Thoracic aorta (tissue), 2 donors: ENCODE measurements around the gene SLC39A3. TPM values are rescaled to one million over a fixed set of nuclear protein-coding genes. Genes with fewer than 3 reads are reported as not detected.

ENCODE experiments used
- ATAC-seq: fragments of 150-250 bp; one replicate; pipeline ENCODE4 v1.8.0; 2017; ENCODE audit warnings: low read depth; ENCODE audit not compliant: insufficient number of reproducible peaks, low FRiP score
- DNase-seq: peaks from one replicate; pipeline ENCODE4 v3.0.0-alpha.2; 2020; ENCODE audit warnings: low spot score
- H3K27ac ChIP-seq, 2 donors: fragments of 200-600 bp; sonication (generic); 1 replicate in 1 of 2; 2 replicates in 1 of 2; pipeline ENCODE4 v1.5.1; 2016; ENCODE audit warnings: mild to moderate bottlenecking in 2 of 2, moderate library complexity in 2 of 2
- H3K27me3 ChIP-seq: fragments of 200-600 bp; sonication (generic); replicated peaks from 2 replicates; pipeline ENCODE4 v1.6.0; 2016; ENCODE audit warnings: mild to moderate bottlenecking; ENCODE audit not compliant: insufficient read depth
- H3K36me3 ChIP-seq: fragments of 200-600 bp; sonication (generic); one replicate; pipeline ENCODE4 v1.5.1; 2016
- H3K4me1 ChIP-seq, 2 donors: fragments of 200-600 bp; sonication (generic); 1 replicate in 1 of 2; 2 replicates in 1 of 2; pipeline versions ENCODE4 v1.5.1 to v1.6.0; 2016; ENCODE audit warnings: low read depth in 2 of 2, mild to moderate bottlenecking in 1 of 2; ENCODE audit not compliant: control insufficient read depth in 1 of 2
- H3K4me3 ChIP-seq: fragments of 200-600 bp; sonication (generic); 2 replicates; pipeline ENCODE4 v1.5.1; 2016; ENCODE audit warnings: mild to moderate bottlenecking
- H3K9me3 ChIP-seq: fragments of 200-600 bp; sonication (generic); 2 replicates; pipeline ENCODE4 v1.5.1; 2016
- total RNA-seq, 2 donors: library from RNA; depleted of rRNA; stranded (reverse); fragments of >200 nt; gene quantifications; one replicate each; pipeline versions ENCODE4 v1.1.0 to v1.2.3, GENCODE V29; 2016
- TF ChIP-seq, protein P1 (sequence below): fragments of 200-600 bp; sonication (generic); IDR thresholded peaks from one replicate; pipeline ENCODE4 v1.5.1; 2019; ENCODE audit warnings: antibody characterized with exemption

Gene SLC39A3
- total RNA-seq, 2 donors from 2014 or later, result 26.6 to 37.6 TPM

DNA sequence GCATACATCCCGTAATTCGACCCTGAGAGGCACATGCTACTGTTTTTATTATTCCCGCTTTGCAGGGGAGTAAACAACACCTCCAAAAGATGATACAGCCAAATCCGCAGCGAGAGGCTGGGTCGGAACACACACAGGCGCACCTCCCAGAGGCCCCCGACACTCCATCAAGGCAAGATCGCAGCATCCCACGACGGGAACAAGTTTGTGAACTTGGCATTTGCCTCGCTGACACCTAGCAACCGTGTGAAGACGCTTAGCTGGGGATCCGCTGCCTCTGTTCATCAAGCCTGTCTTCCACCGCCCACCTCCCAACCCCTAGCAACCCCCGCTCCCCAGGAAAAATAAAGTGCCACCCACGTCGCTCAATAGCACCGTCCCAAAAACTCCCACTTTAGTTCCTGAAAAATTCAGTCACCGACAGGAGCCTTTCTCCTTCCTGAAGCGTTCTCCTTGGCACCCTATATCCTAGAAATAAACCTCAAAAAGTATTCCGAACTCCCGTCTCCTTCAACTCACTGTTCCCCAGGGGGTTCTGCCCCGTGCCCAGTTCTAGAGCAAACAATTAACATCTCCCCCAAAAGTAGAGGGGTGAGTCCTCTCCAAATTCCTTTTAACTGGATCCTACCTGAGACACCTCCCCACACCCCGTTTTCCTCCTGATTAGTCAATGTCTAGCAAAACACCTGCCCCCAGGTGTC is 39.0 kb downstream of the SLC39A3 start:
- Histone ChIP-seq H3K4me3 (no peak overlapping the region), H3K27ac (no peak overlapping the region), H3K9me3 (no peaks in the 10 kb centered on the region), H3K4me1 (peaks cover 0 to 10% of the 10 kb centered on the region in 2 donors), H3K27me3 (no peaks in the 10 kb centered on the region), H3K36me3 (no peaks in the 10 kb centered on the region)
- TF ChIP-seq, protein P1, sequence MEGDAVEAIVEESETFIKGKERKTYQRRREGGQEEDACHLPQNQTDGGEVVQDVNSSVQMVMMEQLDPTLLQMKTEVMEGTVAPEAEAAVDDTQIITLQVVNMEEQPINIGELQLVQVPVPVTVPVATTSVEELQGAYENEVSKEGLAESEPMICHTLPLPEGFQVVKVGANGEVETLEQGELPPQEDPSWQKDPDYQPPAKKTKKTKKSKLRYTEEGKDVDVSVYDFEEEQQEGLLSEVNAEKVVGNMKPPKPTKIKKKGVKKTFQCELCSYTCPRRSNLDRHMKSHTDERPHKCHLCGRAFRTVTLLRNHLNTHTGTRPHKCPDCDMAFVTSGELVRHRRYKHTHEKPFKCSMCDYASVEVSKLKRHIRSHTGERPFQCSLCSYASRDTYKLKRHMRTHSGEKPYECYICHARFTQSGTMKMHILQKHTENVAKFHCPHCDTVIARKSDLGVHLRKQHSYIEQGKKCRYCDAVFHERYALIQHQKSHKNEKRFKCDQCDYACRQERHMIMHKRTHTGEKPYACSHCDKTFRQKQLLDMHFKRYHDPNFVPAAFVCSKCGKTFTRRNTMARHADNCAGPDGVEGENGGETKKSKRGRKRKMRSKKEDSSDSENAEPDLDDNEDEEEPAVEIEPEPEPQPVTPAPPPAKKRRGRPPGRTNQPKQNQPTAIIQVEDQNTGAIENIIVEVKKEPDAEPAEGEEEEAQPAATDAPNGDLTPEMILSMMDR, result no peak
- no peak for DNase-seq
- no peak for ATAC-seq

DNA sequence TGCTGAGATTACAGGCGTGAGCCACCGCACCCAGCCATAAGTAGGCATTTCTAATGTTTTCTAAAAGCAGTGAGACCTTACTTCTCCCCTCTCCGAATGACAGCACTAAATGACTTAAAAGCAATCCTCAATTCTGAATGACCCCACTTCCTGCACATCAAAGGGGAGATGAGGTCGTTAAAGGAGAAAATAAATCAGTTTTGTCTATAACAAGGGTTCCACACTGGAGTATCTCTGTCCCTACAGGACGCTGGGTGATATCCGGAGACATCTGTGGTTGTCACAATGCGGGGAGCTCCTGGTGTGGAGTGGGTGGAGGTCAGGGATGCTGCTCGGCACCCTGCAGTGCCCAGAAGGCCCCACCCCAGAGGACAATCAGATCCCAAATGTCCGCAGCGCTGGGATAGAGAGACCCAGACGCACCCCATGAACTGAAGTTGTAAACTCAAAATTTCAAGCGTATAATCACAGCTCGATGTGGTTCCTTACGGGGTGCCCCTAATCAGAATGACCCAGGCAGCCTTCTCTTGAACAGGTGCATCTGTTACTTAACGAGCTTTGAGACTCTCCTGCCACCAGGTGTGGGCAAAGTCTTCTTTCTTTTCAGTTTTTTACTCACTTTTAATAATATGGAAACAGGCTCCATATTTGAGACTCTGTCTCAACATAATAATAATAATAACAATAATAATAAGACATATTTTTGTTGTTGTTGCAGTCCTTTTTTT is 40.2 kb downstream of the SLC39A3 start:
- Histone ChIP-seq H3K36me3 (no peaks in the 10 kb centered on the region), H3K27ac (no peak overlapping the region), H3K9me3 (no peaks in the 10 kb centered on the region), H3K4me1 (peaks cover 0 to 10% of the 10 kb centered on the region in 2 donors), H3K4me3 (no peak overlapping the region), H3K27me3 (no peaks in the 10 kb centered on the region)
- ATAC-seq (no peak), DNase-seq (no peak)
- TF ChIP-seq, protein P1, result no peak

DNA sequence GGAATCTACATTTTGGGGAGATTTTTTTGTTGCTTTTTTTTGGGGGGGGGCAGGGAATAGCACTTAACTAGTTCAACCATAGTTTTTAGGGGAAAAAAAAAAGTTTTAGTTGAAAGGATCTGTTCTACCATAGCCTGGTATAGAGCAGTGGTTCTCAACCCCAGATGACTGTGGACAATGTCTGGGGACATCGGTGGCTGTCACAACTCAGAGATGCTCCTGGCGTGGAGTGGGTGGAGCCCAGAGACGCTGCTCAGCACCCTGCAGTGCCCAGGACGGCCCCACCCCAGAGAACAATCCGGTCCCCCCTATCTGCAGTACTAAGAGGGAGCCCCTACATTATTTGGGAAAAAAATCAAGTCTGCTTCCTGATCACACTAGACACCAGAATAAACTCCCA is 45.6 kb downstream of the SLC39A3 start:
- H3K4me3 ChIP-seq, result no peak overlapping the region
- TF ChIP-seq, protein P1, result no peak
- DNase-seq (no peak), ATAC-seq (no peak)
- H3K9me3 ChIP-seq, result no peaks in the 10 kb centered on the region
- no peaks in the 10 kb centered on the region for H3K36me3 ChIP-seq
- no peaks in the 10 kb centered on the region for H3K27me3 ChIP-seq
- H3K27ac ChIP-seq, result no peak overlapping the region
- no peaks in the 10 kb centered on the region for H3K4me1 ChIP-seq

DNA sequence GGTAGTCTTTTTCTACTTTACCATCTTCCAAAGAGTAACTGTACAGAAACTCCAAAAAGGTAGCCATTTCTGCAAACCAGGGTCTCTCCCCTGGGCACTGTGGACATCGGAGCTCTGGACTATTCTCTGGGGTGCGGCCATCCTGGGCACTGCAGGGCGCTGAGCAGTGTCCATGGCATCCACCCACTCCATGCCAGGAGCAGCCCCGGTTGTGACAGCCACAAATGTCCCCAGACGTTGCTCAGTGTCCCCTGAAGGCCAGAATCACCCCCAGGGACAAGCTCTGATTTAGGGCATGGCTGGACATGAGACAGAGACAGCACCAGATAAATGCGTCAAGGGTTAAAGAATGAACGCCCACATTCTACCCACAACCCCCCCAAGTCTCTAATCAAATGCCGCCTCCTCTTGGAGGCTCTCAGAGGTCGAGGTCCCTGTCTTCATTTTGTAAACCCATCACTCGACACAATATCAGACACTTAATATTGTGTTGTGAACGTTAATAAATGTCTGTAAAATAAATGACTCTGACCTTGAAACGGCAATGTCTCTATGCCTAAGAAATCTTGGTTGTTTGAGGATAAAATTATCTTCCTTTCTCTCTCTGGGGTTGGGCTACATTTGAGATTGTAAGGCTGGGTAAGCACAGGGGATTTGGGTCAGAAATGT is 46.2 kb downstream of the SLC39A3 start:
- no peaks in the 10 kb centered on the region for H3K36me3 ChIP-seq
- DNase-seq, result no peak
- H3K4me3 ChIP-seq, result no peak overlapping the region
- no peaks in the 10 kb centered on the region for H3K9me3 ChIP-seq
- TF ChIP-seq, protein P1, result no peak
- no peaks in the 10 kb centered on the region for H3K4me1 ChIP-seq
- ATAC-seq, result no peak
- H3K27ac ChIP-seq, result no peak overlapping the region
- H3K27me3 ChIP-seq, result no peaks in the 10 kb centered on the region

DNA sequence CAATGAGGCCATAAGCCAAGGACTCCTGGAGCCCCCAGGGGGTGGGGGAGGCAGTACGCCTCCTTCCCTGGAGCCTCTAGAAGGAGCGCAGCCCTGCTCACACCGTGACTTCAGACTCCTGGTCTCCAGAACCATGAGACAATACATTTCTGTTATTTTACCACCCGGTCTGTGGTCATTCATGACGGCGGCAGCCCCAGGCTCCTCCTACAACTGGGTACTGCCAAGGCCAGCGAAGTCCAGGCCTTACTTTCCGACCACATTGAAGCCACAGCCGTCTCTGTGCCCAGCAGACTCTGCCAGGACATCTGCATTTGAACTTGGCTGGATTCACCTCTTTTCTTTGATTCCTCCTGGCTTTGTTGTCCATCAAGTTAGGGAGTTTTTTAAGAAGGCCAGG is 47.9 kb downstream of the SLC39A3 start:
- no peaks in the 10 kb centered on the region for H3K36me3 ChIP-seq
- H3K4me1 ChIP-seq, result no peaks in the 10 kb centered on the region
- ATAC-seq (no peak), DNase-seq (no peak)
- no peaks in the 10 kb centered on the region for H3K9me3 ChIP-seq
- no peak overlapping the region for H3K4me3 ChIP-seq
- no peaks in the 10 kb centered on the region for H3K27me3 ChIP-seq
- TF ChIP-seq, protein P1, result no peak
- H3K27ac ChIP-seq, result no peak overlapping the region
